H1 (cell line): Measurements from ENCODE around the gene PFKFB3. TPM values are rescaled to one million over a fixed set of nuclear protein-coding genes. Genes with fewer than 3 reads are reported as not detected.

Experiments used
- CTCF ChIA-PET: fragments of 300-600 bp; sonication (Branson Sonifier 250); formaldehyde crosslinking; loops from one replicate; lab custom pipeline; 2021; ENCODE audit not compliant: partially characterized antibody; lab: Charles Lee
- POLR2A ChIA-PET: fragments of 300-600 bp; sonication (Branson Sonifier 250); formaldehyde crosslinking; loops from one replicate; lab custom pipeline; 2021; ENCODE audit warnings: inconsistent platforms; ENCODE audit not compliant: partially characterized antibody; lab: Charles Lee
- DNase-seq, 2 experiments: peaks; one replicate each; pipeline versions ENCODE4 v3.0.0 to v3.0.0-alpha.2; 2010 to 2022; ENCODE audit warnings: low spot score in 2 of 2, low read depth in 1 of 2, mixed read lengths in 1 of 2
- FAIRE-seq: peaks from 2 replicates; lab custom pipeline; 2011; peaks lifted over from hg19 to GRCh38; lab: Jason Lieb, UNC
- H2AFZ ChIP-seq: 2 replicates; pipeline ENCODE4 v1.8.1; 2012; ENCODE audit warnings: low read length, inconsistent platforms
- H2AK5ac ChIP-seq: 2 replicates; pipeline ENCODE4 v1.6.1; 2013; ENCODE audit warnings: low read depth, low read length
- H2BK120ac ChIP-seq: replicated peaks from 2 replicates; pipeline ENCODE3; 2013; ENCODE audit warnings: low read depth, low read length, inconsistent platforms
- H2BK12ac ChIP-seq: 2 replicates; pipeline ENCODE4 v1.6.1; 2013; ENCODE audit warnings: low read depth, low read length
- H2BK15ac ChIP-seq: 2 replicates; pipeline ENCODE4 v1.6.1; 2013; ENCODE audit warnings: low read length
- H2BK20ac ChIP-seq: 2 replicates; pipeline ENCODE4 v1.6.1; 2013; ENCODE audit warnings: low read length
- H2BK5ac ChIP-seq: 2 replicates; pipeline ENCODE4 v1.6.1; 2013; ENCODE audit warnings: low read depth, low read length
- H3K14ac ChIP-seq: 2 replicates; pipeline ENCODE4 v1.6.1; 2013; ENCODE audit warnings: inconsistent platforms; ENCODE audit not compliant: insufficient read length
- H3K18ac ChIP-seq: 2 replicates; pipeline ENCODE4 v1.6.1; 2013; ENCODE audit warnings: low read length; ENCODE audit errors: extremely low read depth
- H3K23ac ChIP-seq: 2 replicates; pipeline ENCODE4 v1.6.1; 2013; ENCODE audit warnings: inconsistent platforms; ENCODE audit not compliant: insufficient read length
- H3K23me2 ChIP-seq: 2 replicates; pipeline ENCODE4 v1.6.1; 2013; ENCODE audit warnings: low read depth, low read length
- H3K27ac ChIP-seq: 2 replicates; pipeline ENCODE4 v1.6.1; 2011; ENCODE audit warnings: low read depth, low read length, inconsistent platforms
- H3K27me3 ChIP-seq, 4 experiments: replicated peaks in 1 of 4; 1 replicate in 1 of 4; 2 replicates in 3 of 4; pipeline versions ENCODE4 v1.6.1 to v1.8.1; 2011 to 2013; ENCODE audit warnings: low read length in 3 of 4, mild to moderate bottlenecking in 3 of 4, inconsistent platforms in 2 of 4, mixed read lengths in 2 of 4, moderate library complexity in 1 of 4; ENCODE audit not compliant: control insufficient read depth in 3 of 4, insufficient read depth in 3 of 4; ENCODE audit errors: extremely low read depth in 1 of 4
- H3K36me3 ChIP-seq, 4 experiments: 2 replicates each; pipeline versions ENCODE4 v1.6.1 to v1.8.1; 2011 to 2013; ENCODE audit warnings: mild to moderate bottlenecking in 4 of 4, low read length in 3 of 4, moderate library complexity in 2 of 4, control low read depth in 1 of 4, inconsistent platforms in 1 of 4; ENCODE audit not compliant: insufficient read depth in 4 of 4, control insufficient read depth in 2 of 4
- H3K4ac ChIP-seq: replicated peaks from 2 replicates; pipeline ENCODE3; 2013; ENCODE audit warnings: low read length, low read depth, mixed read lengths, inconsistent platforms; ENCODE audit not compliant: insufficient read length
- H3K4me1 ChIP-seq, 4 experiments: replicated peaks in 1 of 4; 1 replicate in 1 of 4; 2 replicates in 3 of 4; pipeline versions ENCODE4 v1.6.1 to v1.8.1; 2011 to 2013; ENCODE audit warnings: low read length in 3 of 4, inconsistent platforms in 2 of 4, mixed read lengths in 1 of 4; ENCODE audit not compliant: insufficient read depth in 4 of 4, control insufficient read depth in 3 of 4
- H3K4me2 ChIP-seq, 2 experiments: 2 replicates each; pipeline versions ENCODE4 v1.6.1 to v1.8.1; 2011 to 2013; ENCODE audit warnings: low read depth in 2 of 2, low read length in 2 of 2, control low read depth in 1 of 2, inconsistent platforms in 1 of 2, mild to moderate bottlenecking in 1 of 2; ENCODE audit not compliant: insufficient read depth in 1 of 2
- H3K4me3 ChIP-seq, 4 experiments: fragments of 200-600, 300-600 bp in 1 of 4; sonication (generic), shearing (Covaris generic), sonication (Bioruptor Twin) in 1 of 4; 2 replicates each; pipeline versions ENCODE4 v1.5.1 to v1.8.1; 2011 to 2016; ENCODE audit warnings: low read length in 4 of 4, low read depth in 3 of 4, control low read depth in 2 of 4, inconsistent platforms in 2 of 4, mild to moderate bottlenecking in 2 of 4, mixed read lengths in 1 of 4, moderate library complexity in 1 of 4; ENCODE audit not compliant: insufficient read depth in 2 of 4; ENCODE audit errors: extremely low read depth in 1 of 4
- H3K56ac ChIP-seq: replicated peaks from 2 replicates; pipeline ENCODE3; 2013; ENCODE audit warnings: low read depth, mild to moderate bottlenecking, mixed read lengths, low read length, inconsistent platforms; ENCODE audit not compliant: insufficient read length
- H3K79me1 ChIP-seq: 2 replicates; pipeline ENCODE4 v1.6.1; 2013; ENCODE audit warnings: low read depth, low read length, control low read depth
- H3K79me2 ChIP-seq, 2 experiments: 2 replicates each; pipeline versions ENCODE4 v1.6.1 to v1.8.1; 2012 to 2013; ENCODE audit warnings: low read length in 2 of 2, mild to moderate bottlenecking in 2 of 2, inconsistent platforms in 1 of 2; ENCODE audit not compliant: insufficient read depth in 2 of 2, control insufficient read depth in 1 of 2
- H3K9ac ChIP-seq, 4 experiments: replicated peaks in 1 of 4; 1 replicate in 1 of 4; 2 replicates in 3 of 4; pipeline versions ENCODE4 v1.6.1 to v1.8.1; 2011 to 2013; ENCODE audit warnings: low read depth in 3 of 4, low read length in 3 of 4, control low read depth in 2 of 4, mild to moderate bottlenecking in 2 of 4, moderate library complexity in 2 of 4, inconsistent platforms in 1 of 4; ENCODE audit errors: extremely low read depth in 1 of 4
- H3K9me3 ChIP-seq, 2 experiments: 2 replicates each; pipeline versions ENCODE4 v1.6.1 to v1.8.1; 2012 to 2013; ENCODE audit warnings: mild to moderate bottlenecking in 2 of 2, moderate library complexity in 2 of 2, control low read depth in 1 of 2, inconsistent platforms in 1 of 2, low read depth in 1 of 2, low read length in 1 of 2, mixed read lengths in 1 of 2; ENCODE audit not compliant: insufficient read depth in 2 of 2
- H4K20me1 ChIP-seq, 2 experiments: replicated peaks in 1 of 2; 2 replicates each; pipeline versions ENCODE3 to v1.8.1; 2011 to 2013; ENCODE audit warnings: inconsistent platforms in 2 of 2, low read length in 2 of 2, mild to moderate bottlenecking in 1 of 2; ENCODE audit not compliant: insufficient read depth in 2 of 2, control insufficient read depth in 1 of 2
- H4K5ac ChIP-seq: 2 replicates; pipeline ENCODE4 v1.6.1; 2013; ENCODE audit warnings: low read length, low read depth, mixed read lengths, inconsistent platforms; ENCODE audit not compliant: insufficient read length
- H4K8ac ChIP-seq: 2 replicates; pipeline ENCODE4 v1.8.0; 2013; ENCODE audit warnings: mild to moderate bottlenecking, moderate library complexity, low read length, inconsistent platforms; ENCODE audit not compliant: insufficient read depth; ENCODE audit errors: extremely low read depth
- H4K91ac ChIP-seq: replicated peaks from 2 replicates; pipeline ENCODE3; 2013; ENCODE audit warnings: low read length, mixed read lengths, inconsistent platforms; ENCODE audit not compliant: insufficient read length
- SUZ12 ChIP-seq: fragments of 200-600 bp; sonication (generic); IDR thresholded peaks from 2 replicates; pipeline ENCODE4 v1.6.1; 2012; ENCODE audit warnings: mild to moderate bottlenecking, inconsistent platforms, low read length, moderate library complexity, mixed read lengths
- WGBS, 2 experiments: shearing (Covaris generic) in 1 of 2; methylation state at CpG; one replicate each; pipeline versions ENCODE4 v1.1.6 to v1.1.7; 2013 to 2015; ENCODE audit warnings: low lambda C conversion rate in 2 of 2, mixed read lengths in 2 of 2, inconsistent platforms in 1 of 2, low coverage in 1 of 2, missing lambda C conversion rate in 1 of 2; ENCODE audit not compliant: insufficient replicate concordance in 2 of 2, insufficient coverage in 1 of 2, insufficient read length in 1 of 2; ENCODE audit errors: extremely low coverage in 1 of 2, missing lambda C conversion rate in 1 of 2; 5-methylcytosine and 5-hydroxymethylcytosine counted together
- polyA plus RNA-seq, 7 experiments: library from polyadenylated mRNA; depleted of rRNA in 3 of 7; stranded (reverse) in 5 of 7; unstranded in 2 of 7; fragments of >200 nt in 5 of 7; fragments of 200-250 nt in 2 of 7; gene quantifications; 1 replicate in 5 of 7; 2 replicates in 1 of 7; 4 replicates in 1 of 7; pipeline versions ENCODE4 v1.2.1 to v1.2.3, GENCODE V29; 2011 to 2013; ENCODE audit warnings: missing spikeins in 2 of 7, mixed read lengths in 2 of 7
- total RNA-seq: library from RNA; stranded (reverse); fragmentation: NEBNext Ultra II Directional; extraction: Animal tissue kit (Norgen Biotek cat#: 25700); gene quantifications from 2 replicates; pipeline ENCODE4 v1.2.1, GENCODE V29; 2021

Gene PFKFB3
- total and polyA plus RNA-seq, 2 of the 8 experiments (the other 6 are each of a cell fraction or from before 2014, with no cell fraction given) = 15.6 to 32.0 TPM

GRCh38 chr10:6260843-6261242, 58.1 kb downstream of the PFKFB3 start:
- DNase-seq (no peak), FAIRE-seq (no peak)
- Histone ChIP-seq H3K9ac (no peak overlapping the region), H4K20me1 (peaks cover 0 to 3% of the 10 kb centered on the region in 2 experiments), H3K18ac (no peak overlapping the region), H4K91ac (no peak overlapping the region), H3K56ac (no peak overlapping the region), H3K23me2 (peaks cover 8% of the 10 kb centered on the region; the same call in 1 of the 2 replicates), H2AK5ac (no peak overlapping the region)
- TF ChIP-seq SUZ12 = no peak
- TF ChIP-seq, all 59 proteins: peak for 0
- H4K5ac ChIP-seq = no peak overlapping the region
- H3K23ac ChIP-seq = no peak overlapping the region
- peaks cover 0 to 6% of the 10 kb centered on the region in 2 experiments; a peak in 2 of 4 replicates for H3K9me3 ChIP-seq
- H2BK120ac ChIP-seq = no peak overlapping the region
- H3K27ac ChIP-seq = no peak overlapping the region
- H2BK5ac ChIP-seq = no peak overlapping the region
- H3K4me3 ChIP-seq = no peak overlapping the region
- no peak overlapping the region for H3K4me2 ChIP-seq
- H2BK12ac ChIP-seq = no peak overlapping the region
- no peak overlapping the region for H2AFZ ChIP-seq
- H3K79me1 ChIP-seq = no peaks in the 10 kb centered on the region
- H3K4ac ChIP-seq = no peak overlapping the region
- WGBS, 2 experiments = 84% methylated on average over 3 of the region's 3 CpGs; no CpG with 5 or more reads in 1 of the 2 experiments
- no peaks in the 10 kb centered on the region for H3K36me3 ChIP-seq
- no peak overlapping the region for H2BK15ac ChIP-seq
- no peaks in the 10 kb centered on the region for H3K79me2 ChIP-seq
- H4K8ac ChIP-seq = no peak overlapping the region
- H2BK20ac ChIP-seq = no peak overlapping the region
- no peaks in the 10 kb centered on the region for H3K4me1 ChIP-seq
- H3K27me3 ChIP-seq = no peaks in the 10 kb centered on the region
- CTCF ChIA-PET = no interaction called here
- POLR2A ChIA-PET = no interaction called here
- no peak overlapping the region for H3K14ac ChIP-seq
